ENCODE data around the gene GATAD2B.

The GATAD2B gene

DNA sequence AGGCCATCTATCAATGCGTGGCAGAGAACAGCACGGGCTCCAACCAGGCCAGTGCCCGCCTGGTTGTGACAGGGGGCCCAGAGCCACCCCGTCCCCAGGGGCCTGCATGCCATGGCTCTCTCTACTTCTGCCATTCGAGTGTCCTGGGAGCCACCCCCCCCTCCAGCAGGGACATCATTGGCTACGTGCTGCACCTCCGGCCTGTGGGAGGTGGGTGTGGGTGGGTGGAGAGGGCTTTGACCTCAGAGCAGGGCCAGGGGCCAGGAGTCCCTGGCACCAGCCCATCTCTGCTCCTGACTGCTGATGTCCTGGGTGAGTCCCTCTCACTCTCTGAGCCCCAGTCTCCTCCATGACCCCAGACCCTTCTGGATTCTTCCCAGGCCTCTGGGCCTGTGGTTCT, 122.3 kb downstream of the GATAD2B start:
- no peak for TF ChIP-seq TAF1 (IDR thresholded peaks at IDR 0.05; ENCODE audit: borderline replicate concordance, insufficient read depth, low read length)

DNA sequence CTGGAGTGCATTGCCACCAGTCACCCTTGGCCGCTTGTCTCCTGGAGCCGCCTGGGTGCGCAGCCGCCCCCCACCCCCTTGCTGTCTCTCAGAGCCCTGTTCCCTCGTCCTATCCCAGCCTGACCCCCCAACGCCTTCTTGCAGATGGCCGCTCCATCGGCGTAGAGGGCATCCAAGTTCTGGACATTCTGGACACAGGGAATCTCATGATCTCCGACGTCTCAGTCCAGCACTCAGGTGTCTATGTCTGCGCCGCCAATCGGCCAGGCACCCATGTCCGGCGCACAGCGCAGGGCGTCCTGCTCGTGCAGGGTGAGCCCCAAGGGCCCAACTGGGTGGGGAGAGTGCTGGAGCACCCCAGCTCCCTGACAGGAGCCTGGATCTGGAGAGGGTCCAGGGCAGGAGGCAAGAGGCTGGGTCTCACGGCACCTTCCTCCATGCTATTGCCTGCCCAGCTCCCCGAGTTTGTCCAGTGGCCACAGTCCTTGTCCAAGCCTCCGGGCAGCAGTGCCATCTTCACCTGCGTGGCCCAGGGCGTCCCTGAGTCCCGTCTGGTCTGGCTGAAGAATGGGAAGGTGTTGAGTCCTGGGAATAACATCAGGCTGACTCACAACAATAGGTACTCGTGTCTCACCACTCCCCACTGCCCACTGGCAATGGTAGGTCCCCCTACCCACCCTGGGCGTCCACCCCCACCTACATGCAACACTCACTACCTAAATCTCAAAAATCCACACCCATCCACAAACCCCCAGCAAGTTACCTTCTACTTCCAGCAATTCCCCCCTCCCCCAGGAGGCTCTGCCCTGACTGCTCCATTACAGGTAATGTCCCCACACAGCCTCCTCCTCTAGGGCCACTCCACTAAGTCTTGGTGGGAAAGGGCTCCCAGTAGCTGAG, 123.0 kb downstream of the GATAD2B start:
- TF ChIP-seq POLR2AphosphoS5 (IDR thresholded peaks at IDR 0.05; ENCODE audit: low read depth, low read length) (no peak), TAF1 (IDR thresholded peaks at IDR 0.05; ENCODE audit: borderline replicate concordance, insufficient read depth, low read length) (no peak), FOXP2 (optimal IDR thresholded peaks at IDR 0.05; ENCODE audit: borderline replicate concordance, extremely low read depth, extremely low read length, insufficient read depth) (no peak), SIN3A (IDR thresholded peaks at IDR 0.05; ENCODE audit: borderline replicate concordance, insufficient read depth, low read length) (no peak)
- TF ChIP-seq, protein P1, sequence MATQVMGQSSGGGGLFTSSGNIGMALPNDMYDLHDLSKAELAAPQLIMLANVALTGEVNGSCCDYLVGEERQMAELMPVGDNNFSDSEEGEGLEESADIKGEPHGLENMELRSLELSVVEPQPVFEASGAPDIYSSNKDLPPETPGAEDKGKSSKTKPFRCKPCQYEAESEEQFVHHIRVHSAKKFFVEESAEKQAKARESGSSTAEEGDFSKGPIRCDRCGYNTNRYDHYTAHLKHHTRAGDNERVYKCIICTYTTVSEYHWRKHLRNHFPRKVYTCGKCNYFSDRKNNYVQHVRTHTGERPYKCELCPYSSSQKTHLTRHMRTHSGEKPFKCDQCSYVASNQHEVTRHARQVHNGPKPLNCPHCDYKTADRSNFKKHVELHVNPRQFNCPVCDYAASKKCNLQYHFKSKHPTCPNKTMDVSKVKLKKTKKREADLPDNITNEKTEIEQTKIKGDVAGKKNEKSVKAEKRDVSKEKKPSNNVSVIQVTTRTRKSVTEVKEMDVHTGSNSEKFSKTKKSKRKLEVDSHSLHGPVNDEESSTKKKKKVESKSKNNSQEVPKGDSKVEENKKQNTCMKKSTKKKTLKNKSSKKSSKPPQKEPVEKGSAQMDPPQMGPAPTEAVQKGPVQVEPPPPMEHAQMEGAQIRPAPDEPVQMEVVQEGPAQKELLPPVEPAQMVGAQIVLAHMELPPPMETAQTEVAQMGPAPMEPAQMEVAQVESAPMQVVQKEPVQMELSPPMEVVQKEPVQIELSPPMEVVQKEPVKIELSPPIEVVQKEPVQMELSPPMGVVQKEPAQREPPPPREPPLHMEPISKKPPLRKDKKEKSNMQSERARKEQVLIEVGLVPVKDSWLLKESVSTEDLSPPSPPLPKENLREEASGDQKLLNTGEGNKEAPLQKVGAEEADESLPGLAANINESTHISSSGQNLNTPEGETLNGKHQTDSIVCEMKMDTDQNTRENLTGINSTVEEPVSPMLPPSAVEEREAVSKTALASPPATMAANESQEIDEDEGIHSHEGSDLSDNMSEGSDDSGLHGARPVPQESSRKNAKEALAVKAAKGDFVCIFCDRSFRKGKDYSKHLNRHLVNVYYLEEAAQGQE (IDR thresholded peaks at IDR 0.05; ENCODE audit: insufficient read depth in 1 of 2, low read depth in 2 of 2, low read length in 2 of 2), result no peak

DNA sequence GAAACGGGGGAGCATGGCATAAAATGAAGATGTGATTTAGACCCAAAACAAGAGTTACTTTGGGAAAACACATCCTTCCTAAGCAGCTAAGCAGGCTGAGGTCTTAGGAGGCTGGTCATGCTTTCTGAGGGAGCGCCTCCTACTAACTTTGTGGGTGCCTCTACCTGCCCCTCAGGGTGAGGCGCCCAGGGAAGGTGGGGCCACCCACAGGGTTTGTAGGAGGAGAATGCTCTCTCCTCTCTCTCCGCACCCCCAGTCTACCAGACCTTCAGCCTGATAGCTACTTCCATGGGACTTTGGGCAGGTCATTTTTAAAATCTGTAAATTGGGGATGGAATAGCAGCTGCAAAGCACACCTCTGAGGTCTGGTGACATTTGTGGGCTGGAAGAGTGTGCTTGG, 123.8 kb downstream of the GATAD2B start:
- TF ChIP-seq TAF1 (IDR thresholded peaks at IDR 0.05; ENCODE audit: borderline replicate concordance, insufficient read depth, low read length), result no peak
- TF ChIP-seq FOXP2 (optimal IDR thresholded peaks at IDR 0.05; ENCODE audit: borderline replicate concordance, extremely low read depth, extremely low read length, insufficient read depth), result no peak
- TF ChIP-seq, protein P1 (IDR thresholded peaks at IDR 0.05; ENCODE audit: insufficient read depth in 1 of 2, low read depth in 2 of 2, low read length in 2 of 2), result no peak
- no peak for TF ChIP-seq POLR2AphosphoS5 (IDR thresholded peaks at IDR 0.05; ENCODE audit: low read depth, low read length)
- TF ChIP-seq SIN3A (IDR thresholded peaks at IDR 0.05; ENCODE audit: borderline replicate concordance, insufficient read depth, low read length), result no peak

DNA sequence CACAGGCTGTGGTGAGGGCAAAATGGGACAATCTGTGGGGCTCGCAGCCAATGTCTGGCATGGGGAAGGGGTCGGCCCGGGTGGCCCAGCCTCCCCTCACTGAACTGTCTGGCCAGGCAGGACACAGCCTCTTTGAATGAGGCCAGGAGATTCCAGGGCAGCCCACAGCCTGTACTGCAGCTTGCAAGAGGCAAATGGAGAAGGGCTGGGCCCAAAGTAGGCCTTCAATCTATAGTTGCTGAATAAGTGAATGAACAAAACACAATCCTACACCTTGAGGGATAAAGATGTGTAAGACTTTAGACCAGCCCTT, 124.3 kb downstream of the GATAD2B start:
- no peak for TF ChIP-seq FOXP2 (optimal IDR thresholded peaks at IDR 0.05; ENCODE audit: borderline replicate concordance, extremely low read depth, extremely low read length, insufficient read depth)
- TF ChIP-seq POLR2AphosphoS5 (IDR thresholded peaks at IDR 0.05; ENCODE audit: low read depth, low read length), result no peak
- TF ChIP-seq, protein P1 (IDR thresholded peaks at IDR 0.05; ENCODE audit: insufficient read depth in 1 of 2, low read depth in 2 of 2, low read length in 2 of 2), result no peak
- TF ChIP-seq TAF1 (IDR thresholded peaks at IDR 0.05; ENCODE audit: borderline replicate concordance, insufficient read depth, low read length), result no peak
- no peak for TF ChIP-seq SIN3A (IDR thresholded peaks at IDR 0.05; ENCODE audit: borderline replicate concordance, insufficient read depth, low read length)

DNA sequence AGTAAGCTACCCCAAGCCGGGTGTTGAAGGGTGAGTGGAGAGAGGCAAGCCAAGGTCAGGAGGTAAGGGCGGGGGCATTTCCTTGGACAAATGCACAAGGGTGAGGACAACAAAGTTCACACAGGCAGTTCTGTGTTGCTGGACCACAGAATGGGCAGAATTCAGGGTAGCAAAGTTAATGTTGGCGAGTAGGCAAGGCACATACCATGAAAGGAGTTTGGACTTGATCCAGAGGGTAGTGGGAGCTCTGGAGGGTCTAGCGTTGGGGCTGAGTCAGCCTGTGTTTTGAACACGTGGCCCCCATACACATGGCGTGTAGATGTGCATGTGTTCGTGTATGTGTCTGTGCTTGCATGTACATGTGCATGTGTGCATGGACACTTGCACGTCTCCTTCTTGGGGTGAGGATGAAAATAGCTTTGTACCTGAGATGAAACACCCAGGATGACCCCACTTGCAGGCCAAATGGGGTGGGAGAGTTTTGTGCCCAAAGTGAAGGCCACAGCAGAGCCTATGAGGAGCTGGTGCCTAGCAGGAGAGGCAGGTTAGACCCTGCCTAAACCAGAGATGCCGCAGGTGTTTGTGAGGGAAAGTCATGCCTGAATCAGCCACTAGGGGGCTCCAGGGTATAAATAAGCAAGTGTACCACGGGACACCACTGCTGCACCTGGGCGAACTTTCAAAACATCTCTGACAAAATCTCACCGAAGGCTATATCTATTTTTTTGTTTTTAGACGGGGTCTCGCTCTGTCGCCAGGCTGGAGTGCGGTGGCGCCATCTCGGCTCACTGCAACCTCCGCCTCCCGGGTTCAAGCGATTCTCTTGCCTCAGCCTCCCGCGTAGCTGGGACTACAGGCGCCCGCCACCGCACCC, 125.7 kb downstream of the GATAD2B start:
- TF ChIP-seq FOXP2 (optimal IDR thresholded peaks at IDR 0.05; ENCODE audit: borderline replicate concordance, extremely low read depth, extremely low read length, insufficient read depth) (no peak), POLR2AphosphoS5 (IDR thresholded peaks at IDR 0.05; ENCODE audit: low read depth, low read length) (no peak), SIN3A (IDR thresholded peaks at IDR 0.05; ENCODE audit: borderline replicate concordance, insufficient read depth, low read length) (no peak)

Measured in PFSK-1 (cell line).